ENCODE results near the gene HPCAL1.

The HPCAL1 gene

DNA sequence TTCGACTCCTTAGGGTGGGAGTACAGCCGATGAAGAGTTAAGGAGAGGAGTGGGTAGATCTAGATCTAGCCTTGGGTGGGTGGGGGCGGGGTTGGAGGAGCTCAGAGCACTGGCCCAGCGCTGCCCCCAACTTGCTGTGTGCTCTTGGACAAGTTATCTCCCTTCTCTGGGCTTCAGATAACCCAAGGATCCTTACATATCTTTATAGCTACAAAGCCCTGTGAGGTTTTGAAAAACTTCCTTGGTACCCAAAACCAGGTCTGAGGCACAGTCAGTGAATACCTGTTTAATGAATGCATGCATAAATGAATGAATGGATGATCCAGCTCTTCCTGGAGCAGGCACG lies 146.8 kb downstream of the HPCAL1 start:
- TF ChIP-seq, protein P1, sequence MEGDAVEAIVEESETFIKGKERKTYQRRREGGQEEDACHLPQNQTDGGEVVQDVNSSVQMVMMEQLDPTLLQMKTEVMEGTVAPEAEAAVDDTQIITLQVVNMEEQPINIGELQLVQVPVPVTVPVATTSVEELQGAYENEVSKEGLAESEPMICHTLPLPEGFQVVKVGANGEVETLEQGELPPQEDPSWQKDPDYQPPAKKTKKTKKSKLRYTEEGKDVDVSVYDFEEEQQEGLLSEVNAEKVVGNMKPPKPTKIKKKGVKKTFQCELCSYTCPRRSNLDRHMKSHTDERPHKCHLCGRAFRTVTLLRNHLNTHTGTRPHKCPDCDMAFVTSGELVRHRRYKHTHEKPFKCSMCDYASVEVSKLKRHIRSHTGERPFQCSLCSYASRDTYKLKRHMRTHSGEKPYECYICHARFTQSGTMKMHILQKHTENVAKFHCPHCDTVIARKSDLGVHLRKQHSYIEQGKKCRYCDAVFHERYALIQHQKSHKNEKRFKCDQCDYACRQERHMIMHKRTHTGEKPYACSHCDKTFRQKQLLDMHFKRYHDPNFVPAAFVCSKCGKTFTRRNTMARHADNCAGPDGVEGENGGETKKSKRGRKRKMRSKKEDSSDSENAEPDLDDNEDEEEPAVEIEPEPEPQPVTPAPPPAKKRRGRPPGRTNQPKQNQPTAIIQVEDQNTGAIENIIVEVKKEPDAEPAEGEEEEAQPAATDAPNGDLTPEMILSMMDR (IDR thresholded peaks at IDR 0.05; ENCODE audit: low read depth, low read length, poor library complexity, severe bottlenecking): no peak
- TF ChIP-seq EZH2phosphoT487 (IDR thresholded peaks at IDR 0.05; ENCODE audit: borderline replicate concordance, low read length): no peak
- H3K4me3 ChIP-seq (ENCODE audit: low read length): peak overlapping the region; percentile 85

DNA sequence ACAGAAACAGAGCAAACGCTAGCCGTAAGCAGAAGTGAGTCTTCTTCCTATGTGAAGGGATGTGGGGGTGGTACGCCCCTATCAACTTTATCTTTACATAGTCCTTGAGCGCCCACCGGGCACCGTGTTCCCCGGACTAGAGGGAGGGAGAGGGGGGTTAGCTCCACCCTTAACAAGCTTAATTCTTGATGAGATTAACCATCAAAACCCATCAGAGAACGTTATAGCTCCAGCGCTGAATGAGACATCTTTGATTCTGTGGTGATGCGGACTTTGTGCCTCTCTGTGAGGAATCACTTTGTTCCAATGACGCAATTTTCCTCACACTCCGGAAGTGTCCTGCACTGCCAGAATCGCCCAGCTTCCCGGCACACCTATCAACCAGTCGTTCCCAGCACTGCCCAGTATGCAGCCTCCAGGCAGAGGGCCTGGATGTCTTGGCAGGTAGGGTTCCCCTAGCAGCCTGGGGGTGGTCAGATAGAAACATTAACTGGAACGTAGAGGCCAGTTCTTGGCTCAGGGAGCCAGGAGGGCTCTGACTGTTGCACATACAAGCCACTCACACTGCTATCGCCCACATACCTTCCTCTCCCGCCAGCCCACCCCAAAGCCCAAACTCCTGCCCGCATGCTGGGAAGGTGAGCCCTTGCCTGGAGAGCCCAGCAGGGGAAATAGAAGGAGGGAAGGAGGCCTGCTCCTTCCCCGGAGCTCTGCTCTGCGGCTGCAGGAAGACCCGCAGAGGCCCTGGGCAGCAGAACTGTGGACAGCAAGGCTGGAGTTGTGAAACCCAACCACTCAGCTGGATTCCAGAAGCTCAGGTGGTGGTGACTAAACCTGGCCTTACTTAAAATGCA lies 147.4 kb downstream of the HPCAL1 start:
- peaks cover 9% of the 10 kb centered on the region for H4K20me1 ChIP-seq (ENCODE audit: control insufficient read depth, insufficient read depth, low read depth, low read length)
- H3K79me2 ChIP-seq (ENCODE audit: control insufficient read depth, low read length): peaks cover 41% of the 10 kb centered on the region
- peaks cover 19% of the 10 kb centered on the region for H3F3A ChIP-seq (ENCODE audit: control insufficient read depth, insufficient read depth)
- TF ChIP-seq, protein P1 (IDR thresholded peaks at IDR 0.05; ENCODE audit: low read depth, low read length, poor library complexity, severe bottlenecking): no peak
- no peak for TF ChIP-seq EZH2phosphoT487 (IDR thresholded peaks at IDR 0.05; ENCODE audit: borderline replicate concordance, low read length)
- no peak overlapping the region for H3K27ac ChIP-seq (ENCODE audit: low read depth, low read length)
- peaks cover 17% of the 10 kb centered on the region for H3K4me1 ChIP-seq (ENCODE audit: control insufficient read depth, low read length)
- H3K4me2 ChIP-seq (ENCODE audit: low read length): peak overlapping the region; percentile 100
- no peaks in the 10 kb centered on the region for H3K9me2 ChIP-seq (replicated peaks; ENCODE audit: control insufficient read depth, low read length)
- H3K4me3 ChIP-seq (ENCODE audit: low read length): peak overlapping the region; percentile 85
- H3K36me3 ChIP-seq (ENCODE audit: control insufficient read depth, low read length): peaks cover 27% of the 10 kb centered on the region
- H3K27me3 ChIP-seq (ENCODE audit: control insufficient read depth, low read length): no peaks in the 10 kb centered on the region
- no peaks in the 10 kb centered on the region for H3K9me3 ChIP-seq (ENCODE audit: control insufficient read depth, insufficient read depth, low read length)

More for the DNA sequence above, 146.8 kb downstream of the HPCAL1 start:
- H3K4me2 ChIP-seq (ENCODE audit: low read length): peak overlapping the region; percentile 100
- H3K4me1 ChIP-seq (ENCODE audit: control insufficient read depth, low read length): peaks cover 24% of the 10 kb centered on the region
- H3K36me3 ChIP-seq (ENCODE audit: control insufficient read depth, low read length): peaks cover 33% of the 10 kb centered on the region
- peaks cover 25% of the 10 kb centered on the region for H3F3A ChIP-seq (ENCODE audit: control insufficient read depth, insufficient read depth)
- H4K20me1 ChIP-seq (ENCODE audit: control insufficient read depth, insufficient read depth, low read depth, low read length): peaks cover 15% of the 10 kb centered on the region
- 0 out of 2 replicates have a peak overlapping the region, but pooled peaks have one; percentile 75 for H3K27ac ChIP-seq (ENCODE audit: low read depth, low read length)
- no peaks in the 10 kb centered on the region for H3K9me2 ChIP-seq (replicated peaks; ENCODE audit: control insufficient read depth, low read length)
- H3K9me3 ChIP-seq (ENCODE audit: control insufficient read depth, insufficient read depth, low read length): no peaks in the 10 kb centered on the region
- H3K27me3 ChIP-seq (ENCODE audit: control insufficient read depth, low read length): no peaks in the 10 kb centered on the region
- peaks cover 47% of the 10 kb centered on the region for H3K79me2 ChIP-seq (ENCODE audit: control insufficient read depth, low read length)

DNA sequence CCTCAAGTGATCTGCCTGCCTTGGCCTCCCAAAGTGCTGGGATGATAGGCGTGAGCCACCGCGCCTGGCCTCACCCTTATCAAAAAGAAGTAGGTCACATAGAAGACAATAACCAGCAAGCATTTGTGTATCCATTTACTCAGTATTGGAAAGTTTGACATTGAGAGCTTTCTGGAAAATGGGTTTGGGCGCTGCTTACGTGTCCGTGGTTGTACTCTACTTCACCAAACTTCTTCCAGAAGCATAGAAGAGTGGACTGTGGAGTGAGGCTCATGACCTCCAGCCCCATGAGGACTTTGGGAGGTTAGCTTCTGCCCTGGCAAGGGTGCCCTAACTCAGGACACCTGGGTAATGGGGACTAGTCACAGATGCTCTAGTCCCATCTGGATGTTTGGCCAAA lies 149.1 kb downstream of the HPCAL1 start:
- Histone ChIP-seq H3F3A (ENCODE audit: control insufficient read depth, insufficient read depth) (peaks cover 10% of the 10 kb centered on the region), H3K27ac (ENCODE audit: low read depth, low read length) (no peak overlapping the region), H3K79me2 (ENCODE audit: control insufficient read depth, low read length) (peaks cover 24% of the 10 kb centered on the region), H3K27me3 (ENCODE audit: control insufficient read depth, low read length) (no peaks in the 10 kb centered on the region), H3K4me2 (ENCODE audit: low read length) (no peak overlapping the region), H3K9me3 (ENCODE audit: control insufficient read depth, insufficient read depth, low read length) (no peaks in the 10 kb centered on the region), H3K4me1 (ENCODE audit: control insufficient read depth, low read length) (peaks cover 14% of the 10 kb centered on the region), H3K36me3 (ENCODE audit: control insufficient read depth, low read length) (peaks cover 11% of the 10 kb centered on the region), H3K9me2 (replicated peaks; ENCODE audit: control insufficient read depth, low read length) (no peaks in the 10 kb centered on the region), H3K4me3 (ENCODE audit: low read length) (no peak overlapping the region), H4K20me1 (ENCODE audit: control insufficient read depth, insufficient read depth, low read depth, low read length) (peaks cover 7% of the 10 kb centered on the region; the same call in 1 of the 2 replicates)
- no peak for TF ChIP-seq EZH2phosphoT487 (IDR thresholded peaks at IDR 0.05; ENCODE audit: borderline replicate concordance, low read length)
- TF ChIP-seq, protein P1 (IDR thresholded peaks at IDR 0.05; ENCODE audit: low read depth, low read length, poor library complexity, severe bottlenecking): no peak
